DND-41 (cell line): ENCODE measurements around the gene PAFAH1B2.

Source experiments
- ATAC-seq: fragments of 200-7000 bp; cut with Tn5 transposase; 3 replicates; pipeline ENCODE4 v1.9.1; 2021; ENCODE audit warnings: low read depth; ENCODE audit not compliant: insufficient read depth
- DNase-seq: peaks from one replicate; pipeline ENCODE4 v3.0.0-alpha.2; 2020
- H2AFZ ChIP-seq: 2 replicates; pipeline ENCODE4 v1.6.0; 2012; ENCODE audit warnings: low read depth, low read length
- H3K27ac ChIP-seq: 2 replicates; pipeline ENCODE4 v1.5.1; 2012; ENCODE audit warnings: low read length, inconsistent platforms
- H3K27me3 ChIP-seq: fragments of 200-600 bp; sonication (generic); 2 replicates; pipeline ENCODE4 v1.6.0; 2012; ENCODE audit warnings: low read length, mild to moderate bottlenecking, inconsistent platforms; ENCODE audit not compliant: insufficient read depth, poor library complexity
- H3K36me3 ChIP-seq: 2 replicates; pipeline ENCODE4 v1.5.1; 2012; ENCODE audit warnings: low read length, inconsistent platforms; ENCODE audit not compliant: insufficient read depth
- H3K4me1 ChIP-seq: 2 replicates; pipeline ENCODE4 v1.5.1; 2012; ENCODE audit warnings: mild to moderate bottlenecking, low read length; ENCODE audit not compliant: insufficient read depth
- H3K4me2 ChIP-seq: 2 replicates; pipeline ENCODE4 v1.6.0; 2012; ENCODE audit warnings: mild to moderate bottlenecking, moderate library complexity, low read length, inconsistent platforms; ENCODE audit not compliant: insufficient read depth
- H3K4me3 ChIP-seq, 2 experiments: fragments of 200-600 bp in 1 of 2; shearing (Covaris generic) in 1 of 2; 2 replicates each; pipeline ENCODE4 v1.5.1; 2012 to 2016; ENCODE audit warnings: inconsistent platforms in 2 of 2, low read length in 2 of 2, mild to moderate bottlenecking in 2 of 2, low read depth in 1 of 2, moderate library complexity in 1 of 2
- H3K79me2 ChIP-seq: 2 replicates; pipeline ENCODE4 v1.6.0; 2012; ENCODE audit warnings: low read length, inconsistent platforms; ENCODE audit not compliant: insufficient read depth
- H3K9ac ChIP-seq: 2 replicates; pipeline ENCODE4 v1.6.0; 2012; ENCODE audit warnings: low read depth, mild to moderate bottlenecking, inconsistent platforms, low read length, moderate library complexity
- H3K9me3 ChIP-seq: 2 replicates; pipeline ENCODE4 v1.5.1; 2012; ENCODE audit warnings: low read length, moderate library complexity, mild to moderate bottlenecking, inconsistent platforms; ENCODE audit not compliant: insufficient read depth, severe bottlenecking
- H4K20me1 ChIP-seq: 2 replicates; pipeline ENCODE4 v1.6.0; 2012; ENCODE audit warnings: low read length; ENCODE audit not compliant: insufficient read depth
- EZH2 ChIP-seq: IDR thresholded peaks from 3 replicates; pipeline ENCODE4 v1.6.1; 2012; ENCODE audit warnings: borderline replicate concordance, low read depth, mild to moderate bottlenecking, moderate library complexity, low read length, inconsistent platforms; ENCODE audit not compliant: severe bottlenecking
- TF ChIP-seq, protein P1 (sequence below): IDR thresholded peaks from 2 replicates; pipeline ENCODE4 v1.5.1; 2012; ENCODE audit warnings: borderline replicate concordance, low read length, moderate library complexity, mild to moderate bottlenecking; ENCODE audit not compliant: poor library complexity, severe bottlenecking; ENCODE audit errors: extremely low read depth

Gene PAFAH1B2

GRCh38 chr11:117194267-117194666 lies 50.2 kb downstream of the PAFAH1B2 start:
- Histone ChIP-seq H3K36me3 (peaks cover 15% of the 10 kb centered on the region; the same call in 1 of the 2 replicates), H3K27me3 (no peaks in the 10 kb centered on the region), H3K4me2 (no peak overlapping the region), H3K4me1 (no peaks in the 10 kb centered on the region), H2AFZ (no peak overlapping the region), H3K79me2 (no peaks in the 10 kb centered on the region), H3K4me3 (no peak overlapping the region), H3K27ac (no peak overlapping the region), H3K9me3 (no peaks in the 10 kb centered on the region), H3K9ac (no peak overlapping the region), H4K20me1 (no peaks in the 10 kb centered on the region)
- DNase-seq (no peak), ATAC-seq (no peak)
- TF ChIP-seq, protein P1, sequence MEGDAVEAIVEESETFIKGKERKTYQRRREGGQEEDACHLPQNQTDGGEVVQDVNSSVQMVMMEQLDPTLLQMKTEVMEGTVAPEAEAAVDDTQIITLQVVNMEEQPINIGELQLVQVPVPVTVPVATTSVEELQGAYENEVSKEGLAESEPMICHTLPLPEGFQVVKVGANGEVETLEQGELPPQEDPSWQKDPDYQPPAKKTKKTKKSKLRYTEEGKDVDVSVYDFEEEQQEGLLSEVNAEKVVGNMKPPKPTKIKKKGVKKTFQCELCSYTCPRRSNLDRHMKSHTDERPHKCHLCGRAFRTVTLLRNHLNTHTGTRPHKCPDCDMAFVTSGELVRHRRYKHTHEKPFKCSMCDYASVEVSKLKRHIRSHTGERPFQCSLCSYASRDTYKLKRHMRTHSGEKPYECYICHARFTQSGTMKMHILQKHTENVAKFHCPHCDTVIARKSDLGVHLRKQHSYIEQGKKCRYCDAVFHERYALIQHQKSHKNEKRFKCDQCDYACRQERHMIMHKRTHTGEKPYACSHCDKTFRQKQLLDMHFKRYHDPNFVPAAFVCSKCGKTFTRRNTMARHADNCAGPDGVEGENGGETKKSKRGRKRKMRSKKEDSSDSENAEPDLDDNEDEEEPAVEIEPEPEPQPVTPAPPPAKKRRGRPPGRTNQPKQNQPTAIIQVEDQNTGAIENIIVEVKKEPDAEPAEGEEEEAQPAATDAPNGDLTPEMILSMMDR = no peak
- TF ChIP-seq EZH2 = no peak

DNA sequence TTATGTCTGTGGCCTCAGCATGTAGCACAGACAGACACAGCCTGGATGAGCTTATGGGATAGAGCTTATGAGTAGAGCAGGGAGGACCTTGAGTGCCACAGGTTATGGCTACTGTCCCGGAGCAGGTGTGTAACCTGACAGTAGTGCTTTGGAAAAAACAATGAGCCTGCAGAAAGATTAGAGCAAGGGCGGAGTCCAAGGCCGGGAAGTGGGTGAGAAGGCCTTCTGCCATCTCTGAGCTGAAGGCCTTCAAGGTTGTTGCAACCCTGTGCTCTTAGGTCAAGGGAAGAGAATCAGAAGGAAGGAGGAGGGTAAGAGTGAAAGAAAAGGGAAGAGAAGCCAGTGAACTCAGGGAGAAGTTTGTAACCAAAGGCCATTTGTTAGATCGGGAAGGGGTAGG lies 51.2 kb downstream of the PAFAH1B2 start:
- Histone ChIP-seq H3K27ac (no peak overlapping the region), H2AFZ (no peak overlapping the region), H3K9me3 (no peaks in the 10 kb centered on the region), H4K20me1 (no peaks in the 10 kb centered on the region), H3K9ac (no peak overlapping the region), H3K27me3 (no peaks in the 10 kb centered on the region), H3K4me1 (no peaks in the 10 kb centered on the region), H3K4me2 (no peak overlapping the region), H3K36me3 (peaks cover 15% of the 10 kb centered on the region; the same call in 1 of the 2 replicates), H3K79me2 (no peaks in the 10 kb centered on the region), H3K4me3 (no peak overlapping the region)
- TF ChIP-seq, protein P1 = no peak
- no peak for DNase-seq
- no peak for ATAC-seq

DNA sequence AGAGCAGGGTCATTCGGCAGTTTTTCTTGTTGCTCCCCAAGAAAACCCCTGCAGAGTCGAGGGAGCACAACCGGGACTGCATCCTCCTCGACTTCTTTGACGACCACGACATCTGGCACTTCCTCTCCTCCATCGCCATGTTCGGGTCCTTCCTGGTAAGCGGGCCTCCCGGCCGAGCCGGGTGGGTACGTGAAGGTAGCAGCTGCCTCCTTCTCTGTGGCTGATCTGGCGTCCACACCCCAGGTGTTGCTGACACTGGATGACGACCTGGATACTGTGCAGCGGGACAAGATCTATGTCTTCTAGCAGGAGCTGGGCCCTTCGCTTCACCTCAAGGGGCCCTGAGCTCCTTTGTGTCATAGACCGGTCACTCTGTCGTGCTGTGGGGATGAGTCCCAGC lies 51.7 kb downstream of the PAFAH1B2 start:
- H2AFZ ChIP-seq = no peak overlapping the region
- no peaks in the 10 kb centered on the region for H3K4me1 ChIP-seq
- no peak for ATAC-seq
- no peak overlapping the region for H3K4me2 ChIP-seq
- no peak overlapping the region for H3K27ac ChIP-seq
- no peaks in the 10 kb centered on the region for H3K79me2 ChIP-seq
- no peaks in the 10 kb centered on the region for H4K20me1 ChIP-seq
- H3K36me3 ChIP-seq = peaks cover 10% of the 10 kb centered on the region; the same call in 1 of the 2 replicates
- H3K27me3 ChIP-seq = no peaks in the 10 kb centered on the region
- DNase-seq = no peak
- no peaks in the 10 kb centered on the region for H3K9me3 ChIP-seq
- no peak overlapping the region for H3K9ac ChIP-seq
- no peak overlapping the region for H3K4me3 ChIP-seq
- no peak for TF ChIP-seq EZH2
- TF ChIP-seq, protein P1 = no peak

- Histone ChIP-seq H3K9me3 (no peaks in the 10 kb centered on the region), H2AFZ (no peak overlapping the region), H3K4me2 (no peak overlapping the region), H3K4me3 (no peak overlapping the region), H3K9ac (no peak overlapping the region), H4K20me1 (no peaks in the 10 kb centered on the region), H3K36me3 (peaks cover 4% of the 10 kb centered on the region; the same call in 1 of the 2 replicates), H3K27me3 (no peaks in the 10 kb centered on the region), H3K79me2 (no peaks in the 10 kb centered on the region), H3K27ac (no peak overlapping the region), H3K4me1 (no peaks in the 10 kb centered on the region)
- ATAC-seq (no peak), DNase-seq (no peak)
- TF ChIP-seq, protein P1 = no peak
- no peak for TF ChIP-seq EZH2
Observed at GRCh38 chr11:117197006-117197405, 52.9 kb downstream of the PAFAH1B2 start.
